ENCODE data around the gene LRRTM4.

GRCh38 chr2:76809136-76809535, 713.0 kb downstream of the LRRTM4 start:
- TF ChIP-seq ZNF350 (CRISPR knock-in tag; IDR thresholded peaks at IDR 0.05; ENCODE audit: borderline replicate concordance, low read depth): no peak
- TF ChIP-seq HMGXB4 (CRISPR knock-in tag; IDR thresholded peaks at IDR 0.05; ENCODE audit: borderline replicate concordance in 1 of 2, low read depth in 1 of 2): no peak
- TF ChIP-seq JUN (CRISPR knock-in tag; IDR thresholded peaks at IDR 0.05): no peak
- no peak for TF ChIP-seq ZXDC (CRISPR knock-in tag; IDR thresholded peaks at IDR 0.05)
- TF ChIP-seq PBX3 (CRISPR knock-in tag; IDR thresholded peaks at IDR 0.05; ENCODE audit: borderline replicate concordance): no peak
- TF ChIP-seq SNAPC5 (CRISPR knock-in tag; IDR thresholded peaks at IDR 0.05; ENCODE audit: borderline replicate concordance): no peak
- TF ChIP-seq POLR2A (IDR thresholded peaks at IDR 0.05; ENCODE audit: insufficient read depth in 1 of 2, low read depth in 2 of 2, low read length in 2 of 2): no peak
- no peak for TF ChIP-seq GABPA (IDR thresholded peaks at IDR 0.05; ENCODE audit: low read depth, low read length)
- no peak for TF ChIP-seq GABPA (CRISPR knock-in tag; IDR thresholded peaks at IDR 0.05; ENCODE audit: low read depth)
- no peak for TF ChIP-seq POLR2AphosphoS5 (IDR thresholded peaks at IDR 0.05; ENCODE audit: low read depth, low read length)
- no peak for TF ChIP-seq NFYB (CRISPR knock-in tag; IDR thresholded peaks at IDR 0.05)
